Endothelial cell of hepatic sinusoid (primary cell): Measurements from ENCODE around the gene KIAA0040.

Experiments used
- in situ Hi-C: cut with HindIII; loops from 2 replicates; pipeline ENCODE4 v1.10.0; 2017; ENCODE audit warnings: low sequenced_read_pairs

Gene KIAA0040

GRCh38 chr1:175203570-175204068, 11.0 kb upstream of the KIAA0040 start:
- in situ Hi-C loops, result loop anchor here (5.0 kb wide), 1 partner anchor 41 kb away; no protein-coding TSS in a partner anchor

DNA sequence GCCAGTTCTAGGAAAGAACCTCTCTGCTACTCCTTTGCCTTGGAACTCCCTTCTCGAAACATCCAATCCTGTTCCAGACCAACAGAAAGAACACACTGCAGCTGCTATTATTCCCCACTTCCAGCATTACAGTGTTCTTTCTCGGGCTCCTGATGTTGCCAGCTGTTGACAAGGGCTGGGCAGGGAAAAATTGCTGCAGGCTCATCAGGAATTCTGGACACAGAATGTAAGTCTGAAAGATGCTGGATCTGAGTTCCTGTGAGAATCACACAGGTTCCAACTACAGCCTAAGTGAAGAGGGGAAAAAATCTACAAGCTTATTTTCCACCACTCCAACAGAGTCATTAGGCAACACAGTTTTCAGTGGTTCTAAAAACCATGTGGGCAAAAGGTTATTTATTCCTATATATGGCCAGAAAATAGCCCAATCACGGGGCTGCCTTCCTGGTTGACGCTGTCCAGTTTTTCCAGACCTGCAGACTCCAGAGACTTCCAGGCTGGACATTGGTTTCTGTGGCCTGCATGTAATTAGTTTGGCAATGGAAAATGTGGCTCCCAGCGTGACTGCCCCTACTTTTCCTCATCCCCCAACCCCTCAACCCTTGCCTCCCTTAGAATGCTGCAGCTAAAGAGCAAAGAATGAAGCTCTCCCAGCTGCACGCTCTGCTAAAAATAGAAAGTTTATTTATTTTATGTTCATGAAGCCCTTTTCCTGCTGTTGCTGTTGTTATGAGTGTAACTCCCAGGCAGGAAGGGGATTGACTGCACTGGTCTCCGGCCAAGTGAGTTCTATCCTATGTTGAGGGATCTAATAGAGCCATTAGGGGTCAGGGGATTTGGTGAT, 8.3 kb upstream of the KIAA0040 start:
- in situ Hi-C loops, result loop anchor here (5.0 kb wide), 1 partner anchor 39 kb away; no protein-coding TSS in a partner anchor

DNA sequence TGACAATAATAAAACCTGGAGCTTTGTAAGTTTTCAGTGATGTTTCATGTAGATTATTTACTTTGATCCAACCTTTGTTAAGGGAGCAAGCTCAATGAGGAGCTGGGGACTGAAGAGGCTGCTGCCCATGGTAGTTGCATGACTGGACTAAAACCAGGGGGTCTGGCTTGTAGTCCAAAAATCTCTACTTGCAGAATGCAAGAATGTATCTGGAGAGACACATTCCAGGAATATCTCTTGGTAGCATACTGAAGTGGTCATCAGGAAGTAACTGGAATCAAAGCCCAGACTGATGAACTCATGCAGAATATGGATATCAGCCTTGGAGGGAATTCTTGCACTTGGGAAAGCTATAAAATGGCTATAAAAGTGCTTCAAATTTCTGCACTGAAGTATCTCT, 5.8 kb upstream of the KIAA0040 start:
- in situ Hi-C loops, result no loop called here

DNA sequence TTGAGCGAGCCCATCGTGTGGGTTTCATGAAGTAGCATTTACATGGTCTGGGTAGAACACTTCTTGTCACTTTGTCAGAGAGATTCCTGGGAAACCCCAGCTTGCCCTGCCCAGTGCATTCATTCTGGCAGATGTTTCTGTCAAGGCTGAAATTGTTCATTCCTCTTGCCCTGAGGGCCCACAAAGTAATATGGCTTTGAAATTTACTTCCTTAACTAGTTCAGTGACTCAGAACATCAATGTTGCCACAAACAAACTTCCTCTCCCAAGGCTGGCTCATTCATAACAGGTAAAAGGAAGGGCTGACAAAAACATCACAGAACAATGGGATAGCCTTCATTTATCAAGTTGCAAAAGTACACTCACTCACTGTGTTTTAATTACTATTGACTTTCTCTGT, 5.0 kb upstream of the KIAA0040 start:
- in situ Hi-C loops, result no loop called here

- in situ Hi-C loops, result no loop called here
Measured at GRCh38 chr1:175195798-175196197, 3.2 kb upstream of the KIAA0040 start.

GRCh38 chr1:175195281-175195680, 2.7 kb upstream of the KIAA0040 start:
- in situ Hi-C loops, result no loop called here

DNA sequence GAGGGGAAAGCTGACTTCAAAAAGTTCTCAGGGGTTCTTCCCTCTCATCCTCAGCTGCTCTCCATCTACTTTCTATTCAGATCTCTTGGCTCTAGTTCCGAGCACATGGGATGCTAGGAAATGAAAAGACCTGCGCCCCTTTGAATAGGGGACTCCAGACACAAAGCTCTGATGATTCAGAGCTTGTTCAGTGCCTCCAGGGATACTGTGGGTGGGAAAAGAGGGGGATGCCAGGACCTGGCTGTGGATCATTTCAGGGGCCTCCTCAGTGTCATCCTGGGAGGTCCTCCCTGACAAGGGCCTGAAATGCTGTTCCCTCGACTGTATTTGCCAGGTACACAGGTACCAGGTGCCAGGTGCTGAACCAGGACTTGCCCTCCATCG, 943 bp upstream of the KIAA0040 start:
- in situ Hi-C loops, result no loop called here

DNA sequence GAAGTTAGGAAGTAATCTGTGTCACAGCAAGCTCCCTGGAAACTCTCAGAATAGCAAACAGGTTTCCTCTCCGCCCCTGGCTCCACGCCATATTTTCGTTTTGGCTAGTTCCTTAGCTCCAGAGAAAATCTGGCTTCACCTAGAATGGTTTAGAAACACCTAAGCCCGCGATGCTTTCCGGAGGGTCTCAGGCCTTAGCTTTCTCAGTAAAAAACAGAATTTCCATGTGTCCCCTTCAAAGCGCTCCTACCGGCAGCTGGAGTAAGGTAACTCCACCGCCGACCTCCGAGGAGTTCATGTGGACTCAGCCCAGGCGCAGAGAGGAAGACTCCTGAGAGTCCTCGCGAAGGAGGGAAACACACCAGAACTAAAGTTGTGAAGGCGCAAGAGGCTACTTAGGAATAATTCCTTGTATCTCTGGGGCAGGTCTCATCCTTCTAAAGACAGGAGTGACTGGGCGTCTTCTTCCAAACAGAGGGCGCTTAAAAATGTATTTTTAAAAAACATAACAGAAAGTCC, 406 bp downstream of the KIAA0040 start:
- in situ Hi-C loops, result no loop called here

DNA sequence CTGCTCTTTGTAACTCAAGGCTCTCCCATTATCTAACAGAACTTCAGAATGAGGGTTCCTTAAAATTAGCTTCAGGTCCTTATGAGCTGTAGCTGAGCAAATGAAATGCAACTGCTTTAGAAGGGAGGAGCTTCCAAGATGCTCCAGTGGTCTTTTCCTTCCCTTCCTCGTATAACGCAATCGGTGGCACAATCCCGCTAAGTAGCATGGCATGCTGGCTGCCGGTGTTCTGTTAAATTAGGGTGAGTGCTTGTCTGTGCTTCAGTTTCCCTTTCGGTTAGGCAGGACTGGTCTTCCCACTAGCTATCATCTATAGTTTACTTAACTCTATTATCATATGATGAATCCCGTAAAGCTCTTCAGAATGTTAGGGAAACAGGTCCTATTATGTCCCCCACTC, 917 bp downstream of the KIAA0040 start:
- in situ Hi-C loops, result no loop called here

DNA sequence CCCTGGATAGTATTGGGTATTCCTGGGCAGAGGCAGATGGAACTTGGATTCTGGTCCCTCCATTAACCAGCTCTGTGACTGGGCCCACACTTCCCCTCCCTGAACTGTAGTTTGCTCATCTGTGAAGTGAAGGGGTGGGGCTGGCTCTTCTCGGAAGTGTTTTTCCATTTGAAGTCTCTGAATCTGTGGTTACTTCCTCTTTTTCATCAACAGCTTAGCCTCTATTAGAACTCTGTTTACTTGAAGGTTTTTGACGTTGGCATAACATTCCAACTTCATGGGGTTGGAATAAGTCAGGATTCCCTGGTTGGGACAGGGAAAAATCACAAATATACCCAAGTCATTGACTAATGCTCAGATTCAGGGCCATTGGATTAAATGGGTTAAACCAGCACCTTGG, 3.6 kb downstream of the KIAA0040 start:
- in situ Hi-C loops, result no loop called here

- in situ Hi-C loops, result no loop called here
Measured at GRCh38 chr1:175186433-175187160, 6.0 kb downstream of the KIAA0040 start.

GRCh38 chr1:175185903-175186302, 6.7 kb downstream of the KIAA0040 start:
- in situ Hi-C loops, result no loop called here

- in situ Hi-C loops, result no loop called here
Measured at GRCh38 chr1:175183586-175183985, 9.0 kb downstream of the KIAA0040 start.

- in situ Hi-C loops, result no loop called here
Measured at GRCh38 chr1:175182201-175182746, 10.3 kb downstream of the KIAA0040 start.

- in situ Hi-C loops, result no loop called here
Measured at GRCh38 chr1:175179837-175180590, 12.6 kb downstream of the KIAA0040 start.

- in situ Hi-C loops, result no loop called here
Measured at GRCh38 chr1:175178456-175178855, 14.1 kb downstream of the KIAA0040 start.

- in situ Hi-C loops, result no loop called here
Measured at GRCh38 chr1:175178056-175178455, 14.5 kb downstream of the KIAA0040 start.

DNA sequence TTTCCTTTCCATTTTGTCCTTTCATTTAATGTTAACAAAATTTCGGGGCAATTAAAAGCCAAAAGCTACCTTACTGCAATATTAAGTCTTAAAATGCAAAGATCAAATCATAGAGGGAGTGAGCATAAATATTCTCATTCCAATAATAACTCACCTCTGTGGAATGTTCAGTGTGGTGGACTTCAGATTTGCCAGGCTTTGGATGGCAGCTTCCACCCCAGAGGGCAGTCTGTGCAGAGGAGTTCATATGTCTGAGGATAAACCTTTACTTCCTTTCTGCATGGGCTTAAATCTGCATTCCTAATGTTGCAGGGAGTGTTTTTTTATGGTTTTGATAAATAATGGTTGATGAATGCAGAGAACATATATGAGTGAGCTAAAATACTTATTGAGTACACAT, 16.3 kb downstream of the KIAA0040 start:
- in situ Hi-C loops, result no loop called here

DNA sequence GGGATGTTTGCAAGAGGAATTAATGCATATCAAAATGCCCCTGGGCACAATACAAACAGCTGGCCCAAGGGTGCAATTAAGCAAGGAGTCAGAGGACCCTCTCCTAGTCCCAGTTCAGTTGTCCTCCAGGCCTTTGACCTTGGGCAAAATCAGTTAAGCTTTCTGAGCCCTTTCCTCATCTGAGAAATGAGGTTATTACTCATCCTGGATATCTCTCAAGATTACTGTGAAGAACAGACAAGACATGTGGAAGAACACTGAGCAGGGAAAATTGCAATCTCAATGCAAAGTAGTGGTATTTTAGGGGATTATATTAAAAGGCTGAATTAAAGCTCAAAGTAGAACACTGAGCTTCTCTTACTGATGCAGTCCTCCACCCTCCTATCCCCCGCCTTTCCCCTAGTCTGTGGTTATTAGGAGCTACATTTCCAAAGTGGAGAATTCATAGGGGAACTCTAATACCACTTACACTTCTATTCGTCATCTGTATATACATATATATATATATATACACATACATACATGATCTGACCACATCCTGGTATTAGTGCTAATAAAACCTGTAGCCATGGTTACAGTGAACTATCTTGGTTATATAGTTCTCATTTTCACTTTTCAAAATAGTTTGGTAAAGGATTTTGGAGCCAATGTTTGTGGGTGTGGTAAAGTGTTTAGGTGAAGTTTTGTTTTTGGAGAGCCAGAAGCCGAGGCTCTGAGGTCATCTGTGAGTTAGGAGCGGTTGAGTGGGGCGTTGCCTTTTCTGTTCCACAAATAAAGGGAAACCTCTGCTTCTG, 18.1 kb downstream of the KIAA0040 start:
- in situ Hi-C loops, result no loop called here

DNA sequence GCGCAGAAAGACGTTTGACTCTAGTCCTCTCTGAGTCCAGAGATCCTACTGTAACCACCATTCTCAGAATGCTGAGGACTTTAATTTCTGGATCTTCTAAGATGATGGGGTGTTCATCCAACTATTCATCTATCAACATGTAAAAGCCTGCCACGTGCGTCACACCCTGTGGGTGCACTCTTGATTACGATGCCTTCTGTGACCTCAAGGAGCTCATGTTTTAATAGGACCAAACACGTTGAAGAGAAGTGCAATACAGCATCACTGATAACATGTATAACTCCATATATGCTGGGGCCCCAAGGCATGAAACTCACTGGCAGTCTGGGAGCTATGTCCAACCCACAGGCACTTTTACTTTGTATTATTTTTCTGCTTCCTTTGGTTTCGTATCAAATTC, 19.0 kb downstream of the KIAA0040 start:
- in situ Hi-C loops, result no loop called here
